Activated gamma-delta T cell (primary cell): ENCODE measurements around the gene SLC23A1.
"Not testable (repeated sequence)": the region's sequence is repeated elsewhere in the genome, so short reads cannot be mapped to it uniquely, and the experiment has no call there.

Experiments used
- DNase-seq: peaks from one replicate; lab custom pipeline; 2025; lab: John Stamatoyannopoulos, UW

Gene SLC23A1

DNA sequence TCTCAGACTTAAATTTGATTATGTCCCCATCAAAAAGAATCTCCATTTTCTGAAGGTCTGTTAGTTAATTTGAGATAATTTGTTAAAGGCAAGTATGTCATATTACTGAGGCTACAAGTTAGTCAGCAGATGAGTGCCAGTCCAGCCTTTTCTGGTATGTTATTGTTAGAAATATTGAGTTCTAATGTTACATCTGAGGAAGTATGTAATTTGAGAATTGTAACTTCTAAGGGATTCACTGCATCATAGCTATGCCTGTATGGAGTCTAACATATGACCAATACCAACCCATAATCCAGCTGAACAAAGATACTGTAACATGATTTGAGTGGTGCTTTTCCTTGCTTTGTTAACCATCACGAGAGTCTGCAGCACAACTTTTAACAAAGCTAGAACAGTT is 13.9 kb downstream of the SLC23A1 start:
- no peak for DNase-seq

DNA sequence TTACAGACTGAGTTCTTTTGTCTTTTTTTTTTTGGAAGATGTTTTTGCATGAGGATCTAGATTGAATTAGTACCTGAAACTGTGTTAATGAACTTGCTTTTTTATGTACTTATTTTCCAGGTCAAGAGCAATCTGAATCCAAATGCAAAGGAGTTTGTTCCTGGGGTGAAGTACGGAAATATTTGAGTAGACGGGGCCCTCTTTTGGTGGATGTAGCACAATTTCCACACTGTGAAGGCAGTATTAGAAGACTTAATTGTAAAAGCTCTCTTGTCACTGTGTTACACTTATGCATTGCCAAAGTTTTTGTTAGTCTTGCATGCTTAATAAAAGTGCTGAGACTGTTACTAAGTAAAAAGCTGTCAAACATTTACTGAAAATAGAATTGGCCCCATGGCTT is 14.5 kb downstream of the SLC23A1 start:
- DNase-seq, result no peak

DNA sequence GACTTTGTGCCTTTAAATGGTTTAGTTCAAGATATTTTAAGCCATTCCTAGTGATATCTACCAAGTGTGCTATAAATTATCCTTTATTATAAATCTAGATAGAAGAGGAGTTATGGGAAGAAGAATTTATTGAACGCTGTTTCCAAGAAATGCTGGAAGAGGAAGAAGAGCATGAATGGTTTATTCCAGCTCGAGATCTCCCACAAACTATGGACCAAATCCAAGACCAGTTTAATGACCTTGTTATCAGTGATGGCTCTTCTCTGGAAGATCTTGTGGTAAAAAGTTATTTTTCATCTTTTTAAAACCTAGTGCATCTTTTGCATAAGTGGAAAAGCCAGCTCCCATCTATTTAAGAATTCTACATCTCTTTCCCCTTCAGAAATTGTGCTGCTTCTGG is 18.6 kb downstream of the SLC23A1 start:
- no peak for DNase-seq

DNA sequence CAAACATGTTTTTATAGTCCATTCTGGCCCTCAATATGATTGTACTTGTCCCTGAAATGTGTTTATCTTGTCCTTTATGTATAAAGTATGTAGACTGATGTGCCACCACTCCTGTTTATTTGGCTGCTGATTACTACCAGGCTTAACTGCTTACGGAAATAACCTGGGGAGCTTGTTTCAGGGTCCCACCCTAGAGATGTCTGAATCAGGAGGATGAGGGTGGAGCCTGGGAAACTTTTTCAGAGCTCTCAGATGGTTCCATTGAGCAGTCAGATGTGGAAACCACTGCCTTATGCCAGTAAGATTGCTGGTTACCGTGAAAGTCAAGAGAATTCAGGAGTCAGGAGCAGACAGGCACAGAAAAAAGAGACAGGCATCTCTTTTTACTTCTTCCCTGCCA is 19.2 kb downstream of the SLC23A1 start:
- no peak for DNase-seq

DNA sequence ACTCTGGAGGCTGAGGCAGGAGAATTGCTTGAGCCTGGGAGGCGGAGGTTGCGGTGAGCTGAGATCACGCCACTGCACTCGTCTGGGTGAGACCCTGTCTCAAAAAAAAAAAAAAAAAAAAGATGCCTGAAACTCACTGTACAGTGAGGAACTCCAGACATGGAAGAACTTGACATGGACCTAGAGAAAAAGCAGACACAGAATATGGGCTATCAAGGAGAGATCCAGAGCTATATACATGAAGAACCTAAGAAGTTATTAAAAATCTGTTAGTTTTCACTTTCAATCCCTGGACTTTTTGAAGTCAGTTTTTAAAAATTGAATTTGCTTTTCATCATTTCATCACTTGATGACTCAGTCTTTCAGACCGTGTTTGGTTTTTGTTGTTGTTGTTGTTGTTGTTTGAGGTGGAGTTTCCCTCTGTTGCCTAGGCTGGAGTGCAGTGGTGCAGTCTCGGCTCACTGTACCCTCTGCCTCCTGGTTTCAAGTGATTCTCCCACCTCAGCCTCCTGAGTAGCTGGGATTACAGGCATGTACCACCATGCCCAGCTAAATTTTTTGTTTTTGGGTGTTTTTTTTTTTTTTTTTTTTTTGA is 21.2 kb downstream of the SLC23A1 start:
- no peak for DNase-seq

DNA sequence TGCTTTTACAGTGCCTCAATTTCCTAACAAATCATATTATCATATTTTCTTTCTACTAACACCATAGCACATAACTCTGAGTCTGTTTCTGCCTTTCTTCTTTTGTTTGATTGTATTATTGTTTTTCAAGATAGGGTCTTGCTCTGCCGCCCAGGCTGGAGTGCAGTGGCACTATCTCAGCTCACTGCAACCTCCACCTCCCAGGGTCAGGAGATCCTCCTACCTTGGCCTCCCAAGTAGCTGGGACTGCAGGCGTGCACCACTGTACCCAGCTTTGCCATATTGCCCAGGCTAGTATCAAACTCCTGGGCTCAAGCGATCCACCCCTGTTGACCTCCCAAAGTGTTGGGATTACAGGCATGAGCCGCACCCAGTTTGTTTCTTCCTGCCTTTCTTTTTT is 22.7 kb downstream of the SLC23A1 start:
- no peak for DNase-seq

DNA sequence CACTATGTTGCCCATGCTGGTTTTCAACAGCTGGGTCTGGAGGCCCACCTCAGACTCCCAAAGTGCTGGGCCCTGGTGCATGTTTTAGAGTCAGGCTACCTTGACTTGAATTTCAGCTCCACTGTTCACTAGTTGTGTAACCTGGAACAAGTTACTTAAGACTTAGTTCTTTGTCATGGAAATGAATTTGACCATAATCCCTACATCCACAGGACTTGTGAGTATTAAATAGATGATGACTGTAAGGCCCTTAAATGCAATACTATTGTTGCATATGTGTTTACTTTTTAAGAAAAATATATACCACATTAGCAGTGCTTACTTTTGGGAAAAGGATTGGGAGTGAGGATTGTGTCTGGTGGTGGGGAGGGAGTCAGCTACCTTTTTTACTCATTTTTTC is 25.0 kb downstream of the SLC23A1 start:
- no peak for DNase-seq

DNA sequence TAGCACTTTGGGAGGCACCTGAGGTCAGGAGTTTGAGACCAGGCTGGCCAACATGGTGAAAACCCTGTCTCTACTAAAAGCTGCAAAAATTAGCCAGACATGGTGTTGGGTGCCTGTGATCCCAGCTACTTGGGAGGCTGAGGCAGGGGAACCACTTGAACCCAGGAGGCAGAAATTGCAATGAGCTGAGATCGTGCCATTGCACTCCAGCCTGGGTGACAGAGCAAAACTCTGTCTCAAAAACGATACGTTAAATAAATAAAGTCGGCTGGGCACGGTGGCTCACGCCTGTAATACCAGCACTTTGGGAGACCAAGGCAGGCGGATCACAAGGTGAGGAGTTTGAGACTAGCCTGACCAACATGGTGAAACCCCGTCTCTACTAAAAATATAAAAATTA is 27.2 kb downstream of the SLC23A1 start:
- not testable (repeated sequence) for DNase-seq

DNA sequence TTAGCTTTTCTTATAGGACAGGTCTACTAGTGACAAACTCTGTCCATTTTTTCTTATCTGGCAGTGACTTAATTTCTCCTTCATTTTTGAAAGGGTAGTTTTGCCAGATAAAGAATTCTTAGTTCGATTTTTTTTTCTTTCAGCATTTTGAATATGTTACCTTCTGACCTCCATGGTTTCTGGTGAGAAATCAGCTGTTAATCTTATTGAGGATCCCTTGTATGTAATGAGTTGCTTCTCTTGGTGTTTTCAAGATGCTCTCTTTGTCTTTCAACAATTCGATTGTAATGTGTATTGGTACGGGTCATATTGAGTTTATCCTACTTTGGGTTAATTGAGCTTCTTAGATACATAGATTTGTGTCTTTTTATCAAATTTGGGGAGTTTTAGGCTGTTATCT is 28.9 kb downstream of the SLC23A1 start:
- DNase-seq, result no peak

DNA sequence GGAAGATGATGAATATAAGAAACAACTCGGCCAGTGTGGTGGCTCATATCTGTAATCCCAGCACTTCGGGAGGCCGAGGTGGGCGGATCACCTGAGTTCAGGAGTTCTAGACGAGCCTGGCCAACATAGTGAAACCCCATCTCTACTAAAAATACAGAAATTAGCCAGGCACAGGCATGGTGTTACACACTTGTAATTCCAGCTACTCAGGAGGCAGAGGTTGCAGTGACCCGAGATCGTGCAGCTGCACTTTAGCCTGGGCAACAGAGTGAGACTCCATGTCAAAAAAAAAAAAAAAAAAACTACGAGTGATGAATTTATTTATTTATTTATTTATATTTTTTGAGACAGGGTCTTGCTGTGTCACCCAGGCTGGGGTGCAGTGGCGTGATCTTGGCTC is 35.2 kb downstream of the SLC23A1 start:
- not testable (repeated sequence) for DNase-seq

DNA sequence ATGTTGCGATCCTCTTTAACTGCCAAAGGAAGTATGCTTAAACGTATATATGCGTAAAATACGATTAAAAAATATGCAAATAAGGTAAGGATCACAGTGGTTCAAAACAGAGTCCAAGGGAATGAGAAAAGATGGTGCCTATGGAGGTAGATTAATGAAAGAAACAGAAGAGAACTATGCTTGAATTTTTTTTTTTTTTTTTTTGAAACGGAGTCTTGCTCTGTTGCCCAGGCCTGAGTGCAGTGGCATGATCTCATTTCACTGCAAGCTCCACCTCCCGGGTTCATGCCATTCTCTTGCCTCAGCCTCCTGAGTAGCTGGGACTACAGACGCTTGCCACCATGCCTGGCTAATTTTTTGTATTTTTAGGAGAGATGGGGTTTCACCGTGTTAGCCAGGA is 37.7 kb downstream of the SLC23A1 start:
- DNase-seq, result not testable (repeated sequence)

DNA sequence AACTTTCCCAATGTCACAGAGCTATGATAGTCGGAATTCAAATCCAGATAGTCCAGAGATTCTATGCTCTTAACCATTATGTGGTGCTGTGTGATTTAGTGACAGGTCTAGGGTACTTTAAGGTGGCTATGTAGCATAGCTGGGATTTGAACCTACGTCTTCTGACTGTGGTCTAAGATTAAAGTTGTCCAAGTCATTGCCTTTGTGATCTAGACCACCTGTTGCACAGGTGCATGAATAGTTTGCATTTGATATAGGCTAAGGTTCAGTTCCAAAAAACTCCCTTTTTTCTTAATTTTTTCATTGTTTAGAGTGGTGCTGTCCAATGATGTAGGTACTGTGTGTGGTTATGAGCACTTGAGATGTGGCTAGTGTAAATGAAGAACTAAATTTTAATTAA is 38.9 kb downstream of the SLC23A1 start:
- DNase-seq, result no peak

DNA sequence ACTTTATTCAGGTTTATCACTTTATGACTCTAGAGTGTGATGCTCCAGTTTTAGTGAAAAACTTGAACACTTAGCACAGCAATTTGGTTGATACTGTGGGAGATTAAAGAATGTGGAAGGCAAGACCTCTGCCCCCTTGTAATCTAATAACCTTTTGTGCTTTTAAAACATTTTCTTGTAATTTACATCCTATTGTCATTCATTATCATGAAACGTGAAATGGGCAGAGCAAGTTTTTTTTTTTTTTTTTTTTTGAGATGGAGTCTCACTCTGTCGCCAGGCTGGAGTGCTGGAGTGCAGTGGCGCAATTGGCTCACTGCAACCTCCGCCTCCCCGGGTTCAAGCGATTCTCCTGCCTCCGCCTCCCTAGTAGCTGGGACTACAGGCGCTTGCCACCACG is 39.6 kb downstream of the SLC23A1 start:
- DNase-seq, result no peak

DNA sequence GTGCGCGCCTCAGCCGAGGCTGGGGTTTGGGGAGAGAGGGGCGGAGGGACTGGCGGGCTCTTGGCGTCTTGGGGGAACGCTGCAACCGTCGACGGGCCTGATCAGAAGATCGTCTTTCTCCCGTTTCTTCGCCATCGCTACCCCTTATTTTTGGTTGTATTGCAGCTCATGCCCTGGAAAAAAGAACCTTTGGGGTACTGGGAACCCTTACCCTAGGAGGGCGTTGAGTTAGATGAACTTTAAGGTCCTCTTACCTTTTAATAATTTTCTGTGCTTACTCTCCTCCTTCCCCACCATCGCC is 40.7 kb downstream of the SLC23A1 start:
- peak; percentile 70 for DNase-seq

DNA sequence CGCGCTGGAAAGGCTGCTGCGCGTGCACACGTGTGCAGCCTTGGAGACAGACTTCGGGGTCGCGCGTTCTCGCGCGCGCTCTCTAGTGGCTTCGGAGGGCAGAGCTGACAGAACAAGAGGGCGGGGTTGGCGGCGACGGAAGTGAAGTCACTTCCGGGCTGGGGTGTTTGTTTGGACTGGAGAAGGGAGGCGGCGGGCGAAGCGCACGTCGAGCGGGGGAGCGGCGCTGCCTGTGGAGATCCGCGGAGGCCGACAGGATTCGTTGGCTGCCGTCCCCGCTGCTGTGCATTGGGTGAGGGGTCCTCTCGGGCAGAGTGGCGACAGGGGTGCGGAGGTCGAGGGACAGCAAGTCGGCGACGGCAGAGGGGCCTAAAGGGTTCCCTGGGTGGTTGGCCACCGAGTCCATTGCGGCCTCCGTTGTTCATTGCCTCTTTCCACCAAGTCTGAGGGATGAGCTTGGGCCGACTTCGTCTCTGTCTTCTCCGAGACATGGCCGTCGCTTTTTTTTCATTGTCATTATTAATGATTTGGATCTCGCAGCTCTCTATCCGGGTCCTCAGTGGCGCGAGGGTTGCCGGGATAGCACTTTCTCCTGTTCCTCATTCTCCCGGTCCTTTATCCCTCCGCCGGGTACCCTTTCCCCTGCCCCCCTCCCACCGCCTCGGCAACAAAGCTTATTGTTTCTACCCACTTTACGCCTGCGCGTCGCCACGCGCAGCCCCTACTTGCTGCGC is 41.2 kb downstream of the SLC23A1 start, which contains the start of gene PAIP2:
PAIP2 (plus strand) TSS at position 166 of the 734 bp plus-strand sequence. CDS start 21,931 bp downstream, outside the sequence.
- DNase-seq, result peak; percentile 92

DNA sequence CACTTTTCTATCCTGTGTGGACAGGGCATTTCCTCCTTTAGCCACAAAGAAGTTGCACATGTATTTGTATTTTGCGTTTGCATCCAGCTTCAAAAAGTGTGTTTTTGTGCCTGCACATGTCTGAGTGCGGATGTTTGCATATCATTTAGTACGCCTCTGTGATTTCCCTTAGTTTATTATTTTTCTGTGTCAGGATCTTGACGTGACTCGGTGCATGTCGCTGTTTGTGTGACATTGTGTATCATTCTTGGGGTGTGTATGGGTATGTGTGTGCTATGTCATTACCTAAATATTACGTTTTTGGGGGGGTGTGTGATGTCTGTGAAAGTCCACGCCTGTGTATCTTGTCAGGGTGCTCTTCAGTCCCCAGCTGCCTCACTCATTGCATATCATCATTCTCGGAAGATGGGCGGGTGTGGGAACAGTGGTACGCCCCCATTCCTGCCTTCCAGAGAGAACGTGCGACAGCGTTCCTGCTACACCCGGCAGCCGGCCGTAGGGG is 41.9 kb downstream of the SLC23A1 start:
- DNase-seq, result no peak

DNA sequence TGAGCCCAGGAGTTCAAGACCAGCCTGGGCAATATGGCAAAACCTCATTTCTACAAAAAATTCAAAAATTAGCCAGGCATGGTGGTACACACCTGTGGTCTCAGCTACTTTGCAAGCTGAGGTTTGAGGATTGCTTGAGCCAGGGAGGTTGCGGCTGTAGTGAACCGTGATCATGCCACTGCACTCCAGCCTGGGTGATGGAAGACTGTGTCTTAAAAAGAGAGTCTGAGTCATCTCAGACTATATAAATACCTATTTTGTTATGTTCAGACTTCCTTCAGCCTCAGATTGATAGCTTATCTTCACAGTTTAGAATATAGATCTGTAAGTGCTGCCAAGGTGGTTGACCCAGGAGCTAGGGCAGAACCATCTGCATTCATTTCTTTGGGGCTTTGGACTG is 43.0 kb downstream of the SLC23A1 start:
- no peak for DNase-seq

DNA sequence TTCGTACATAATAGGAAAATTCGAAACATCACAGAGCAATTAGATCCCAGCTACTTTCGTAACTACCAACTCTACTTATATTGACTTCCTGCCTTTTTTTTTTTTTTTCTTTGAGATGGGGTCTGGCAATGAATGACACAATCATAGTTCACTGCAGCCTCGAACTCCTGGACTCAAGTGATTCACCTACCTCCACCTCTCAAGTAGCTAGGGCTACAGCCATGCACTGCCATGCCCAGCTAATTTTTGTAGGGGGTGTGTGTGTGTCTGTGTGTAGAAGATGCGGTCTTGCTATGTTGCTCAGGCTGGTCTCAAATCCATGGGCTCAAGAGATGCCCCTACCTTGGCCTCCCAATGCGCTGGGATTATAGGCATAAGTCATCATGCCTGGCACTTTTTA is 47.3 kb downstream of the SLC23A1 start:
- DNase-seq, result no peak
